ENCODE results near the gene MIX23.

DNA sequence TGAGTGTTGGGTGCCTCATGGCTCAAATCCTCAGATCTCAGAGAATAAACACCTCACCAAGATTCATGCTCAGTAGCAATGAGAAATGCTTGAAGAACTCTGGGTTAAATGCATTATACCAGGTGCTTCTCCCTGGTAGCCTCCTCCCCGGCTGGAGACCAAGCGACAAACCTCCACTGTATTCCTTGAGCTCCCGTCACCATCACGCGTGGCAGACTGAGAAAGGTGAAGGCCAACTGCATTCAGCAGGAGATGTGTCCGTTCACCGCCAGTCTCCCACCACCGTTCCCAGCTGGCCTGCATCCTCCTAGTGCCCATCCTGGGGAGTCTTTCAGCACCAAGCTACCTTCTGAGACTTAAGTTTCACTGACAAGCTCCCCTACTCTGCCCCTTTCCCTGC, 50.5 kb downstream of the MIX23 start:
- TF ChIP-seq, protein P1, sequence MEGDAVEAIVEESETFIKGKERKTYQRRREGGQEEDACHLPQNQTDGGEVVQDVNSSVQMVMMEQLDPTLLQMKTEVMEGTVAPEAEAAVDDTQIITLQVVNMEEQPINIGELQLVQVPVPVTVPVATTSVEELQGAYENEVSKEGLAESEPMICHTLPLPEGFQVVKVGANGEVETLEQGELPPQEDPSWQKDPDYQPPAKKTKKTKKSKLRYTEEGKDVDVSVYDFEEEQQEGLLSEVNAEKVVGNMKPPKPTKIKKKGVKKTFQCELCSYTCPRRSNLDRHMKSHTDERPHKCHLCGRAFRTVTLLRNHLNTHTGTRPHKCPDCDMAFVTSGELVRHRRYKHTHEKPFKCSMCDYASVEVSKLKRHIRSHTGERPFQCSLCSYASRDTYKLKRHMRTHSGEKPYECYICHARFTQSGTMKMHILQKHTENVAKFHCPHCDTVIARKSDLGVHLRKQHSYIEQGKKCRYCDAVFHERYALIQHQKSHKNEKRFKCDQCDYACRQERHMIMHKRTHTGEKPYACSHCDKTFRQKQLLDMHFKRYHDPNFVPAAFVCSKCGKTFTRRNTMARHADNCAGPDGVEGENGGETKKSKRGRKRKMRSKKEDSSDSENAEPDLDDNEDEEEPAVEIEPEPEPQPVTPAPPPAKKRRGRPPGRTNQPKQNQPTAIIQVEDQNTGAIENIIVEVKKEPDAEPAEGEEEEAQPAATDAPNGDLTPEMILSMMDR (tag by site-specific recombination; IDR thresholded peaks at IDR 0.05): no peak
- TF ChIP-seq, protein P2, sequence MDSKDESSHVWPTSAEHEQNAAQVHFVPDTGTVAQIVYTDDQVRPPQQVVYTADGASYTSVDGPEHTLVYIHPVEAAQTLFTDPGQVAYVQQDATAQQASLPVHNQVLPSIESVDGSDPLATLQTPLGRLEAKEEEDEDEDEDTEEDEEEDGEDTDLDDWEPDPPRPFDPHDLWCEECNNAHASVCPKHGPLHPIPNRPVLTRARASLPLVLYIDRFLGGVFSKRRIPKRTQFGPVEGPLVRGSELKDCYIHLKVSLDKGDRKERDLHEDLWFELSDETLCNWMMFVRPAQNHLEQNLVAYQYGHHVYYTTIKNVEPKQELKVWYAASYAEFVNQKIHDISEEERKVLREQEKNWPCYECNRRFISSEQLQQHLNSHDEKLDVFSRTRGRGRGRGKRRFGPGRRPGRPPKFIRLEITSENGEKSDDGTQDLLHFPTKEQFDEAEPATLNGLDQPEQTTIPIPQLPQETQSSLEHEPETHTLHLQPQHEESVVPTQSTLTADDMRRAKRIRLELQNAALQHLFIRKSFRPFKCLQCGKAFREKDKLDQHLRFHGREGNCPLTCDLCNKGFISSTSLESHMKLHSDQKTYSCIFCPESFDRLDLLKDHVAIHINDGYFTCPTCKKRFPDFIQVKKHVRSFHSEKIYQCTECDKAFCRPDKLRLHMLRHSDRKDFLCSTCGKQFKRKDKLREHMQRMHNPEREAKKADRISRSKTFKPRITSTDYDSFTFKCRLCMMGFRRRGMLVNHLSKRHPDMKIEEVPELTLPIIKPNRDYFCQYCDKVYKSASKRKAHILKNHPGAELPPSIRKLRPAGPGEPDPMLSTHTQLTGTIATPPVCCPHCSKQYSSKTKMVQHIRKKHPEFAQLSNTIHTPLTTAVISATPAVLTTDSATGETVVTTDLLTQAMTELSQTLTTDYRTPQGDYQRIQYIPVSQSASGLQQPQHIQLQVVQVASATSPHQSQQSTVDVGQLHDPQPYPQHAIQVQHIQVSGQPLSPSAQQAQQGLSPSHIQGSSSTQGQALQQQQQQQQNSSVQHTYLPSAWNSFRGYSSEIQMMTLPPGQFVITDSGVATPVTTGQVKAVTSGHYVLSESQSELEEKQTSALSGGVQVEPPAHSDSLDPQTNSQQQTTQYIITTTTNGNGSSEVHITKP (tag by site-specific recombination; IDR thresholded peaks at IDR 0.05): no peak
- TF ChIP-seq, protein P3, sequence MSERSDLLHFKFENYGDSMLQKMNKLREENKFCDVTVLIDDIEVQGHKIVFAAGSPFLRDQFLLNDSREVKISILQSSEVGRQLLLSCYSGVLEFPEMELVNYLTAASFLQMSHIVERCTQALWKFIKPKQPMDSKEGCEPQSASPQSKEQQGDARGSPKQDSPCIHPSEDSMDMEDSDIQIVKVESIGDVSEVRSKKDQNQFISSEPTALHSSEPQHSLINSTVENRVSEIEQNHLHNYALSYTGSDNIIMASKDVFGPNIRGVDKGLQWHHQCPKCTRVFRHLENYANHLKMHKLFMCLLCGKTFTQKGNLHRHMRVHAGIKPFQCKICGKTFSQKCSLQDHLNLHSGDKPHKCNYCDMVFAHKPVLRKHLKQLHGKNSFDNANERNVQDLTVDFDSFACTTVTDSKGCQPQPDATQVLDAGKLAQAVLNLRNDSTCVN (tag by site-specific recombination; optimal IDR thresholded peaks at IDR 0.05): no peak
- no peak for TF ChIP-seq ZNF394 (tag by site-specific recombination; IDR thresholded peaks at IDR 0.05; ENCODE audit: borderline replicate concordance)
- TF ChIP-seq MYNN (tag by site-specific recombination; IDR thresholded peaks at IDR 0.05; ENCODE audit: borderline replicate concordance): no peak
- TF ChIP-seq ZNF843 (tag by site-specific recombination; IDR thresholded peaks at IDR 0.05): no peak
- no peak for TF ChIP-seq YY1 (tag by site-specific recombination; IDR thresholded peaks at IDR 0.05)
- no peak for TF ChIP-seq ZNF510 (tag by site-specific recombination; IDR thresholded peaks at IDR 0.05; ENCODE audit: insufficient replicate concordance)
- no peak for TF ChIP-seq ZBTB21 (tag by site-specific recombination; IDR thresholded peaks at IDR 0.05)
- TF ChIP-seq ZNF623 (tag by site-specific recombination; IDR thresholded peaks at IDR 0.05): no peak
